ENCODE measurements around the gene ATM.

ATM gene

GRCh38 chr11:108196901-108197300, 26.0 kb upstream of the ATM start:
- Histone ChIP-seq H3K4me1 (ENCODE audit: insufficient read depth, low read length) (no peaks in the 10 kb centered on the region), H3K9ac (ENCODE audit: low read depth, low read length) (no peak overlapping the region), H2AFZ (ENCODE audit: low read depth, low read length) (no peak overlapping the region), H3K4me3 (ENCODE audit: low read depth in 1 of 2, low read length in 2 of 2) (no peak overlapping the region), H3K27ac (ENCODE audit: low read length) (no peak overlapping the region), H3K79me2 (ENCODE audit: insufficient read depth, low read length) (peaks cover 73% of the 10 kb centered on the region), H4K20me1 (ENCODE audit: insufficient read depth, low read length) (peaks cover 42% of the 10 kb centered on the region), H3K36me3 (ENCODE audit: insufficient read depth, low read length) (peaks cover 95% of the 10 kb centered on the region), H3K27me3 (ENCODE audit: insufficient read depth, low read length, poor library complexity) (no peaks in the 10 kb centered on the region), H3K4me2 (ENCODE audit: insufficient read depth, low read length) (no peak overlapping the region), H3K9me3 (ENCODE audit: insufficient read depth, low read length, severe bottlenecking) (no peaks in the 10 kb centered on the region)
- TF ChIP-seq CTCF (IDR thresholded peaks at IDR 0.05; ENCODE audit: borderline replicate concordance, extremely low read depth, low read length, poor library complexity, severe bottlenecking) (no peak), EZH2 (IDR thresholded peaks at IDR 0.05; ENCODE audit: borderline replicate concordance, low read depth, low read length, severe bottlenecking) (no peak)
- ATAC-seq (ENCODE audit: insufficient read depth, low read depth) = no peak
- no peak for DNase-seq

GRCh38 chr11:108197351-108197750, 25.5 kb upstream of the ATM start:
- Histone ChIP-seq H3K4me1 (ENCODE audit: insufficient read depth, low read length) (no peaks in the 10 kb centered on the region), H3K9me3 (ENCODE audit: insufficient read depth, low read length, severe bottlenecking) (no peaks in the 10 kb centered on the region), H3K4me3 (ENCODE audit: low read depth in 1 of 2, low read length in 2 of 2) (no peak overlapping the region), H2AFZ (ENCODE audit: low read depth, low read length) (no peak overlapping the region), H3K27ac (ENCODE audit: low read length) (no peak overlapping the region), H3K36me3 (ENCODE audit: insufficient read depth, low read length) (peaks cover 91% of the 10 kb centered on the region), H3K4me2 (ENCODE audit: insufficient read depth, low read length) (no peak overlapping the region), H3K79me2 (ENCODE audit: insufficient read depth, low read length) (peaks cover 77% of the 10 kb centered on the region), H4K20me1 (ENCODE audit: insufficient read depth, low read length) (peaks cover 43% of the 10 kb centered on the region), H3K9ac (ENCODE audit: low read depth, low read length) (no peak overlapping the region), H3K27me3 (ENCODE audit: insufficient read depth, low read length, poor library complexity) (no peaks in the 10 kb centered on the region)
- TF ChIP-seq EZH2 (IDR thresholded peaks at IDR 0.05; ENCODE audit: borderline replicate concordance, low read depth, low read length, severe bottlenecking) (no peak), CTCF (IDR thresholded peaks at IDR 0.05; ENCODE audit: borderline replicate concordance, extremely low read depth, low read length, poor library complexity, severe bottlenecking) (no peak)
- ATAC-seq (ENCODE audit: insufficient read depth, low read depth) = no peak
- DNase-seq = no peak

GRCh38 chr11:108198833-108199232, 24.0 kb upstream of the ATM start:
- H3K27ac ChIP-seq (ENCODE audit: low read length) = no peak overlapping the region; the same call in 1 of the 2 replicates
- TF ChIP-seq CTCF (IDR thresholded peaks at IDR 0.05; ENCODE audit: borderline replicate concordance, extremely low read depth, low read length, poor library complexity, severe bottlenecking) (no peak), EZH2 (IDR thresholded peaks at IDR 0.05; ENCODE audit: borderline replicate concordance, low read depth, low read length, severe bottlenecking) (no peak)
- H3K4me1 ChIP-seq (ENCODE audit: insufficient read depth, low read length) = no peaks in the 10 kb centered on the region
- H3K79me2 ChIP-seq (ENCODE audit: insufficient read depth, low read length) = peaks cover 92% of the 10 kb centered on the region
- peaks cover 43% of the 10 kb centered on the region for H4K20me1 ChIP-seq (ENCODE audit: insufficient read depth, low read length)
- H2AFZ ChIP-seq (ENCODE audit: low read depth, low read length) = no peak overlapping the region
- no peak for DNase-seq
- H3K4me3 ChIP-seq (ENCODE audit: low read depth in 1 of 2, low read length in 2 of 2) = no peak overlapping the region
- H3K4me2 ChIP-seq (ENCODE audit: insufficient read depth, low read length) = no peak overlapping the region
- H3K9ac ChIP-seq (ENCODE audit: low read depth, low read length) = no peak overlapping the region
- peaks cover 84% of the 10 kb centered on the region for H3K36me3 ChIP-seq (ENCODE audit: insufficient read depth, low read length)
- no peaks in the 10 kb centered on the region for H3K9me3 ChIP-seq (ENCODE audit: insufficient read depth, low read length, severe bottlenecking)
- no peaks in the 10 kb centered on the region for H3K27me3 ChIP-seq (ENCODE audit: insufficient read depth, low read length, poor library complexity)
- peak; percentile 25; the same call in 1 of the 3 replicates for ATAC-seq (ENCODE audit: insufficient read depth, low read depth)

Measured in DND-41 (cell line).